HG03575 (cell line): ENCODE results near the gene IQCH.

ENCODE experiments used
- ATAC-seq: cut with Tn5 transposase; IDR thresholded peaks from one replicate; pipeline ENCODE4 v1.9.1; 2021; ENCODE audit not compliant: unreplicated experiment, insufficient number of reproducible peaks, low FRiP score; ENCODE audit errors: extremely low read depth

Gene IQCH

DNA sequence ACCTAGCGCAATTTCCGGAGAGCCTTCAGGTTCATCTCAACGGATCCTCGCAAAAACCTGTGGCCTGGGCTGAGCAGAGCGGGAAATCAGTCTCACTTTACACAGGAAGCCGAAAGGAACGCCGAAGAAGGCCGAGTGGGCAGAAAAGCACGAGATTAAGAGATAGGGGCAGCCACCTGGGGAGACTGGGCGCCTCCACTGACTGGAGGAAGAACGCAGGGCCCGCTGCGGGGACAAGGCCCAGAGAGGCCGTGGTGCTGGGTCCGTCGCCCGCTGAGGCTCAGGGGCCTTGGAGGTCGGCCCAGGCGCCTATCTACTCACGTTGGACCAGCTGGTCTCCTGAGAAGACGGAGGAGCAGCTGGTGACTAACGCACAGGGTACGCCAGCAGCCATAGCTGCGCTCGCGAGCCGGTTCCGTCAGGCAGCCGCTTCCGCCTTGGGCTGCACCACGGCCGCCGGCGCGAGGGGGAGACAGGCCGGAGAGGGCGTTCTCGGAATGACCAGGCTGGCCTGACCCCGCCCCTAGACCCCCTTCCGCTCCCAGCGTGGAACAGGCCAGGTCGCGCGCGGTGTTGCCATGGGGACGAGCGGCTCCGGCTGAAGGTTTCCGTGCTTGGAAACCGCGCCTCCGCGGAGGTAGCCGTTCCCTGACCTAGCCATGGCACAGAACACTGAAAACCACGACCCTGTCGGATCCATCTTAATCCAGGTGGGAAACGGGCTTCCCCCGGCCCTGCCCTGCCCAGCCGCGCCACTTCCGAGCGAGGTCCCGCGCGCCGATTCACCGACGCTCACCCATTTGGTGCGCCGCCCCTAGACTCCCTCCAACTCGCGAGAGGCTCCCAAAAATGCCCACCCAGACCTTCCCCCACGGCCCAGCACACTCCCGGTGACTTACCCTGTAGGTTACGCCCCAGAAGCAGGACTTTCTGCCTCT is at the start of gene IQCH, which contains the start of gene AAGAB:
IQCH (plus strand) TSS at position 549 of the 938 bp plus-strand sequence; CDS start at position 660, 111 bp downstream.
AAGAB (minus strand) TSS at position 424 of the 938 bp plus-strand sequence; CDS start at position 394, 30 bp downstream.
- ATAC-seq = peak; percentile 82

DNA sequence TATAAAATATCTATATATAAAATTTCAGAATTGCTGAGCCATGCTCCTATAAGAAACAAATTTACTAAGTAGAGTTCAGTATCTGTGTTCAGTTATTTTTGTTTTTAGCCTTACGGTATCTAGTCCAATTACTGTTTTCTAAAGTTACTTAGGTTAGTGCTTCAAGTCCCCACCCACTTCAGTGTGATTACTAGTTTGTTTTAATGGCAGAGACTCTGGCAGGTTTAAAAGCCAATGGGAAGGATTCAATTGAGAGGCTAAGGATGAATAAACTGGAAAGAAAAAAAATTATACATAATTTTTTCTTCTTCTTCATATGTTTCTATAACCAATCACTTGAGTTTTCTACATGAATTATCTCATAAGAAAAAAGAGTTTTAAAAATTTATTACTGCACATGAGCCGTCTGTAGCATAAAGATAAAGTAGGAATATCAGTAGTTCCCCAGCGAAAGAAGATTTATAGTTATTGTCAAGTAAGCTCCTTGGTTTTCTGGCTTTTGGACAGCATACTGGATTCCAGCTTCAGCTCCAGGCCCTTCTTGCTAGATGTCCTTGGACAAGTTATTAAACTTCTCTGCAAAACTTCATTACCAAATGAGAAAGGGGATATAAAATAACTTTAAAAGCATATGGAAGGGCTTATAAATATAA is 46.9 kb upstream of the IQCH start:
- no peak for ATAC-seq

DNA sequence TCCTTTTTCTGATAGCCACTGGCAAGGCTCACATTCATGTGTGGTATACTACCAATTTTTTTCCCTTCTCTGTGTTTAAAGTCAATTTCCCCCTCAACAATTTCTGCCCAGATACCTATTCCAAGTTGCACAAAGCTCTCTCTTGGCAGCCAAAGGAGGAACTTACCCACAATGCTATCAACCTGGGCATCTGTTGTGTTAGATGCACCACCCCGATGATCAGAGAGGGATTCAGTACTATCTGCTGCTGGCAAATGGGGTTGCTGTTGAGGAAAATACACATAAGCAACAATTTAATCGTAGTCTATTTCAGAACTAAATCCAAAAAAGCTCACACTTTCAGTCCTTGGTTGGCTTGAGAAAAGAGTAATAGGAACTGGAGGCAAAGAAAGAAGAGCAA is 46.2 kb upstream of the IQCH start:
- no peak for ATAC-seq

DNA sequence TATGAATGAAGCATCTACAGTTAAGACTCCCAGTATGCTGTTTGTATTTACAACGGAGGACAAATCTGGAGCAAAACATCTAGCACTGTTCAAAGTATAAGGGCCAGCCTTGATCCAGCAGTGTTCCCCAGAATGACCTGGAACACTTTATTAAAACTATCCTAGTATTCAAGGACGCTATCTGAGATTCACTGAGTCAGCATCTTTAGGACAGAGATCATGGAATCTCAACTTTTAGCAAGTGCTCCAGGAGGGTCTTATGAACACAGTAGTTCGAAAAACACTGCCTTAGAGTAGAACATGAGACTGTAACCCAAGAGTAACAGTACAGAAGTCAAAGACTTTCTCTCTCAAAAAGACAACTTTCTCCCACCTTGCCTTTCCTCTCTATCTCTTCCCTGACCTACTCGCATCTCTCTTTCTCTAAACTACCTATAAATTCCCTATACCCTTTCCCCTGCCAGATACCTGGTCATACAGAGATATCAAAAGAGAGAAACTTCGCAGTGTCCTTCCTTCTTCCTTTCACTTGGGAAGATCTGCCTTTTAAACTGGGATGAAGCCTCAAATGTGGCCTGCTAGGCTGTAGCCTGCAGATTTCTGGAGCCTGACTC is 43.9 kb upstream of the IQCH start:
- ATAC-seq = no peak

DNA sequence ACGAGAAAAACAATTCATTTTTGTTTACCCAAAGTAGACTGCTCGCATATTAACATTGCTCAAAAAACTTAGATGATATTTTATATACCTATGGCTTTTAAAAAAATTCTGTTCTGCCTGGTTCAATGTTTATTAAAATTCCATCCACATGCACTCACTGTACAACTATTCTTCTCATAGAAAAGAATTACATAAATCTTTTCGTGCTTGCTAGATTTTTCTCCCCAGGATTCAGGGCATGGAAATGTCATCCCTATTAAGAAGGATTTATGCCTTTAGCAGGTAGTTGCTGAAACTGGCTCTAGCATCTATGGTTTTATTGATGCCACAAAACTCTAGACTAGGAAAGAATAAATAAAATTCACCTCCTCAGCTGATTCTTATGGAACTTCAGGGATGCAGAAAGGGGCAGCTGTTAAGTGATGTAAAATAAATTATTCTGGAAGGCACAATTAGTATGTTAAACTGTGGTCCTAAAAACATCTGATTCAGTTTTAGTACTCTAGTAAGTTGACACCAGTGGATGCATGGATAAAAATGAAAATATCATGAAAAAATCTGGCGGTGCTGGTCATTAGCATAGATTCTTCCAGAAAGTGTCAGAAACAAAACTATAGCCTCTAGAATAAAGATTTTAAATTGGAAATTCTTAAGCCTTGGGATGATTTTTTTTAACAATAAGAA is 41.8 kb upstream of the IQCH start:
- no peak for ATAC-seq

DNA sequence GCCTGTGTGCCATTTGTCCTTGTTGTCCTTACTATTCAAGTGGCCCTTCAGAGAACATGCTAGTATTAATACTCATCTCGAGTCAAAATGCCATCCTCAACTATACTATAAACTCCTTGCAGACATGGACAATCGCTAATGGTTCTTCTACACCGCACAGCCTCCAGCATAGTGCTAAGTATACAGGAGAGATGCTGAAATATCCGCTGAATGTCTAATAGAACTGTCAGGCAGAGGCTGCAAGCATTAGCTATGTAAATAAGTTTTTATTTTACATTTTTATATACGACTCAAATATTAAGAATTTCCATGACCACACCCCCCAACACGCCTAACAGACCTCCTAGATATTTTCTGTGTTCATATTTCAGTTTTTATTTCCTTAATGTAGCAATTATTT is 39.5 kb upstream of the IQCH start:
- ATAC-seq = no peak

- no peak for ATAC-seq
Measured at GRCh38 chr15:67216859-67217258, 37.7 kb upstream of the IQCH start.

DNA sequence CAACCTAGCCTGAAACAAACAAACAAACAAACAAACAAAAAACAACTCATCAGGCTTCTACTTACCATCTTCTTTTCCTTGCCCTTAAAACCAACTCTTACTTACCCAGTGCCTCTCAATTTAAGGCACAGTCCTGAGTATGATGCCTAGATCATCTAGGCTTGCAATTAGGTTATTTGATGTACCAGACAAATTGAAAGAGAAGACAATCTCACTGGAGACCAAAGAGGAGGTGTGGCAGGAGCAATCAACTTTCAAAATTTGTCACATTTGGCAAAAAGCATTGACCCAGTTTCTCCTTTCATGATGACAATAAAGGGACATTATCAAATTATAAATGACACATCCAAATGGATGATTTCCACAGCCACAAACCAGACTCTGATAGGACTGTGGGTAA is 36.2 kb upstream of the IQCH start:
- no peak for ATAC-seq

- no peak for ATAC-seq
Measured at GRCh38 chr15:67219288-67219687, 35.3 kb upstream of the IQCH start.

DNA sequence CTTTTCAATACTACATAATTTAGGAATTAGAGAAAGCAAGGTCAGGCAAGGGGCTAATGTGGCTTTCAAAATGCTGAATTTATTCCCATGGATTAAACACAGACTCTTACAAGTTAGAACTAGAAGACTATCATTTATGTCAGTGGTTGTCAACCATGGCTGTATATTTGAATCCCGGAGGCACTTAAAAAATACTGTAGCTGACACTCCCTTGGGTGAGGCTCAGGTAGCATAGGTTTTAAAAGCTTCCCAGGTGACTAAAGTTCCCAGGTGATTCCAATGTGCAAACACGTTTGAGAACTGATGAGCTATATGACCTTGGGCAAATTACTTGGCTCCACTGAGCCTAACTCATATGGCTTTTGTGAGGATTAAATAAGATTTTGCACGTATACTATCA is 29.7 kb upstream of the IQCH start:
- no peak for ATAC-seq

DNA sequence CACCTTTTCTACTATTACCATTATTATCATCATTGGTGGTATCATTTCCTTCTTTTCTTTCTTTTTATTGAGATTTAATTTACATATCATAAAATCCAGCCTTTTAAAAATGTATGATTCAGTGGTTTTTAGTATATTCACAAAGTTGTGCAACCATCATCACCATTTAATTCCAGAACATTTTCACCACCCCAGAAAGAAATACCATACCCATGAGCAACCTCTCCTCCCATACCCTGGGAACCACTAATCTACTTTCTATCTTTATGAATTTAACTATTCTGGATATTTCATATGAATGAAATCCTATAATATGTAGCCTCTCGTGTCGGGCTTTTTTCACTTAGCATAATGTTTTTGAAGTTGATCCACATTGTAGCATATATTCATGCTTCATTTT is 29.2 kb upstream of the IQCH start:
- ATAC-seq = no peak

- ATAC-seq = no peak
Measured at GRCh38 chr15:67227431-67227830, 27.2 kb upstream of the IQCH start.

DNA sequence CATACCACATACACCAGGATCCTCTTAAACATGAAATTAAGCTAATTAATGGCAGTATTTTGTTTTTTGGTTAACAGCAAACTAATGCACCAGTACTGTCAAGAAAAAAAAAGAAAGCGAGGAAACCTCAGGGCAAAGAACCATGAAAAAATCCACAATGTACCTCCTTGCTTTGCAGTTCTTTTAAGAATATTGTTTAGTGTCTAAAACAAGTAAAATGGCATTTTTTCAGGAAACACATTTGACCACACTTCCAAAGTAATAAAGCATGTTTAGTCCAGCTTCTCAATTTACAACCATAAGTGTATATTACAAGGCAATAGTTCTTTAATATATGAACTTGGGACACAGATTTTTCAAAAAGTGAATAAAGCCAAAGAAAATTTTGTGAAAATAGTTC is 26.7 kb upstream of the IQCH start:
- no peak for ATAC-seq

DNA sequence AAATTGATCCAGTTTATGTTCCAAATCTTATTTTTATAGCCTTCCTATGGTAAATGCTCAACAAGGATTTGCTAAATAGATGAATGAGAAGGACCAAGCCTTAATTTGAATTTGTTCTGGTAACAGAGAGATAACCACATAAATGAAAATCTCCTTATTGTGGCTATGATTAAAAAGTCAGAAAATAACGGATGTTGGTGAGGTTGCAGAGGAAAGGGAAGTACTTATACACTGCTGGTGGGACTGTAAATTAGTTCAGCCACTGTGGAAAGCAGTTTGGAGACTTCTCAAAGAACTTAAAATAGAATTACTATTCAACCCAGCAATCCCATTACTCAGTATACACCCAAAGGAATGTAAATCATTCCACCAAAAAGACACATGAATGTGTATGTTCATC is 26.3 kb upstream of the IQCH start:
- ATAC-seq = no peak

DNA sequence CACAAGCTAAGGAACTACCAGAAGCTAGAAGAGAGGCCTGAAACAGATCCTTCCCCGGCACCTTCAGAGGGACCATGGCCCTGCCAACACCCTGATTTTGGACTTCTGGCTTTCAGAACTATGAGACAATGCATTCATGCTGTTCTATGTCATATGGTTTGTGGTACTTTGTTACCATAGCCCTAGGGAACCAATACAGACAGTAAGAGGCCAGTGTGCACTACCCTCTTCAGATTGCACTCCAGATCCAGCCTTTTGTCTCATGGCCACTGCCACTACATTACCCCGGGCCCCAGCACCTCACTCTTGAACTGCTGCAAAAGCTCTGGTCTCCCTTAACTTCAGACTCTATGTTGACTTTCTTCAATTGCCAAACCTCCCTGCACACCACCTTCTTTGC is 24.1 kb upstream of the IQCH start:
- no peak for ATAC-seq

DNA sequence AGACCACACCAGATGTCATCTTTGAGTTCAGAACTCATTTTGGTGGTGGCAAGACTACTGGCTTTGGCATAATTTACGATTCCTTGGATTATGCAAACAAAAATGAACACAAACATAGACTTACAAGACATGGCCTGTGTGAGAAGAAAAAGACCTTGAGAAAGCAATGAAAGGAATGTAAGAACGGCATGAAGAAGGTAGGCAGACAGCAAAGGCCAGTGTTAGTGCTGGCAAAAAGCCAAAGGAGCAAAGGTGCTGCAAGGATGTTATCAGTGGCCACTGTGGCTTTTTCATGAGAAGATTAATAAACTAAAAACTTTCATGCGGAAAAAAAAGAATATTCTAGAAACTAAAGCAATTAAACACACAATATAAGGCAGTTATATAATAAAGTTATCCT is 22.0 kb upstream of the IQCH start:
- ATAC-seq = no peak

- no peak for ATAC-seq
Measured at GRCh38 chr15:67240235-67241131, 14.1 kb upstream of the IQCH start.

- ATAC-seq = peak; percentile 75
Measured at GRCh38 chr15:67241132-67241855, 13.3 kb upstream of the IQCH start.
